HEK293 (cell line): ENCODE measurements around the gene PEX16.
"Not testable (repeated sequence)": the region's sequence is repeated elsewhere in the genome, so short reads cannot be mapped to it uniquely, and the experiment has no call there.

ENCODE experiments used
- SP2 ChIP-seq: fragments of 450-650 bp; formaldehyde crosslinking; IDR thresholded peaks from 2 replicates; pipeline ENCODE4 v1.5.1; 2016; ENCODE audit warnings: missing biosample characterization, missing genetic modification characterization
- ZNF211 ChIP-seq: fragments of 450-650 bp; formaldehyde crosslinking; IDR thresholded peaks from 2 replicates; pipeline ENCODE4 v1.5.1; 2016; ENCODE audit warnings: low read depth, missing biosample characterization, missing genetic modification characterization
- ZNF366 ChIP-seq: fragments of 450-650 bp; formaldehyde crosslinking; conservative IDR thresholded peaks from 2 replicates; pipeline ENCODE4 v1.5.1; 2016; ENCODE audit warnings: missing biosample characterization, missing genetic modification characterization
- ZNF792 ChIP-seq: fragments of 450-650 bp; formaldehyde crosslinking; IDR thresholded peaks from 2 replicates; pipeline ENCODE4 v1.5.1; 2016; ENCODE audit warnings: missing biosample characterization, missing genetic modification characterization
- TF ChIP-seq, protein P1 (sequence below): fragments of 450-650 bp; formaldehyde crosslinking; IDR thresholded peaks from 2 replicates; pipeline ENCODE4 v1.5.1; 2016; ENCODE audit warnings: missing biosample characterization, missing genetic modification characterization
- TF ChIP-seq, protein P2 (sequence below): fragments of 450-650 bp; formaldehyde crosslinking; IDR thresholded peaks from 2 replicates; pipeline ENCODE4 v1.5.1; 2016; ENCODE audit warnings: missing biosample characterization, missing genetic modification characterization

DNA sequence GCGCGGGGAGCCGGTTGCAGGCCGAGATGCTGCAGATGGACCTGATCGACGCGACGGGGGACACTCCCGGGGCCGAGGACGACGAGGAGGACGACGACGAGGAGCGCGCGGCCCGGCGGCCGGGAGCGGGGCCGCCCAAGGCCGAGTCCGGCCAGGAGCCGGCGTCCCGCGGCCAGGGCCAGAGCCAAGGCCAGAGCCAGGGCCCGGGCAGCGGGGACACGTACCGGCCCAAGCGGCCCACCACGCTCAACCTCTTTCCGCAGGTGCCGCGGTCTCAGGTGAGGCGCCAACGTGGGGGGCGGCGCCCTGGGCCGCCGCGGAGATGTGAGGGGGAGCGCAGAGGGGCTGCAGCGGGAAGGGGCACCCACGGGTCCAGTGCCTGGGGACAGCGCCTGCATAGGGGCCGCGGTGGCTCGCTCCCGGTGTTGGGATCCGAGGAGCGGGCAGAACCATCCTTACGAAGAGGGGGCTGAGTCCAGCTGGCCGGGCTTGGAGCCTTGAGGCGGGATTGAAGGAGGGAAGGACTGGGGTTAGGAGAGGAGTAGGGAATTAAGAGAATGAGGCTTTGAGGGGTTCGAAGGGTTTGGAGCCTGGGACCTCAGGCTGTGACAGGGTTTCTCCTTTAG lies 17.4 kb downstream of the PEX16 start:
- 0 out of 2 replicates have a peak, but pooled peaks have one; percentile 5 for TF ChIP-seq SP2
- TF ChIP-seq, protein P1, sequence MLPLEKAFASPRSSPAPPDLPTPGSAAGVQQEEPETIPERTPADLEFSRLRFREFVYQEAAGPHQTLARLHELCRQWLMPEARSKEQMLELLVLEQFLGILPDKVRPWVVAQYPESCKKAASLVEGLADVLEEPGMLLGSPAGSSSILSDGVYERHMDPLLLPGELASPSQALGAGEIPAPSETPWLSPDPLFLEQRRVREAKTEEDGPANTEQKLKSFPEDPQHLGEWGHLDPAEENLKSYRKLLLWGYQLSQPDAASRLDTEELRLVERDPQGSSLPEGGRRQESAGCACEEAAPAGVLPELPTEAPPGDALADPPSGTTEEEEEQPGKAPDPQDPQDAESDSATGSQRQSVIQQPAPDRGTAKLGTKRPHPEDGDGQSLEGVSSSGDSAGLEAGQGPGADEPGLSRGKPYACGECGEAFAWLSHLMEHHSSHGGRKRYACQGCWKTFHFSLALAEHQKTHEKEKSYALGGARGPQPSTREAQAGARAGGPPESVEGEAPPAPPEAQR (tag by site-specific recombination), result not testable (repeated sequence)
- TF ChIP-seq ZNF792; ZNF366 (tag by site-specific recombination); ZNF211 (tag by site-specific recombination): not testable (repeated sequence)
- TF ChIP-seq, protein P2, sequence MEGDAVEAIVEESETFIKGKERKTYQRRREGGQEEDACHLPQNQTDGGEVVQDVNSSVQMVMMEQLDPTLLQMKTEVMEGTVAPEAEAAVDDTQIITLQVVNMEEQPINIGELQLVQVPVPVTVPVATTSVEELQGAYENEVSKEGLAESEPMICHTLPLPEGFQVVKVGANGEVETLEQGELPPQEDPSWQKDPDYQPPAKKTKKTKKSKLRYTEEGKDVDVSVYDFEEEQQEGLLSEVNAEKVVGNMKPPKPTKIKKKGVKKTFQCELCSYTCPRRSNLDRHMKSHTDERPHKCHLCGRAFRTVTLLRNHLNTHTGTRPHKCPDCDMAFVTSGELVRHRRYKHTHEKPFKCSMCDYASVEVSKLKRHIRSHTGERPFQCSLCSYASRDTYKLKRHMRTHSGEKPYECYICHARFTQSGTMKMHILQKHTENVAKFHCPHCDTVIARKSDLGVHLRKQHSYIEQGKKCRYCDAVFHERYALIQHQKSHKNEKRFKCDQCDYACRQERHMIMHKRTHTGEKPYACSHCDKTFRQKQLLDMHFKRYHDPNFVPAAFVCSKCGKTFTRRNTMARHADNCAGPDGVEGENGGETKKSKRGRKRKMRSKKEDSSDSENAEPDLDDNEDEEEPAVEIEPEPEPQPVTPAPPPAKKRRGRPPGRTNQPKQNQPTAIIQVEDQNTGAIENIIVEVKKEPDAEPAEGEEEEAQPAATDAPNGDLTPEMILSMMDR, result not testable (repeated sequence)
